ENCODE data around the gene TEX101.
"Not testable (repeated sequence)": the region's sequence is repeated elsewhere in the genome, so short reads cannot be mapped to it uniquely, and the experiment has no call there.

Gene TEX101

GRCh38 chr19:43416951-43417623, 2.4 kb downstream of the TEX101 start:
- no peak for DNase-seq (ENCODE audit: low read depth in 2 of 3, low spot score in 1 of 3)

DNA sequence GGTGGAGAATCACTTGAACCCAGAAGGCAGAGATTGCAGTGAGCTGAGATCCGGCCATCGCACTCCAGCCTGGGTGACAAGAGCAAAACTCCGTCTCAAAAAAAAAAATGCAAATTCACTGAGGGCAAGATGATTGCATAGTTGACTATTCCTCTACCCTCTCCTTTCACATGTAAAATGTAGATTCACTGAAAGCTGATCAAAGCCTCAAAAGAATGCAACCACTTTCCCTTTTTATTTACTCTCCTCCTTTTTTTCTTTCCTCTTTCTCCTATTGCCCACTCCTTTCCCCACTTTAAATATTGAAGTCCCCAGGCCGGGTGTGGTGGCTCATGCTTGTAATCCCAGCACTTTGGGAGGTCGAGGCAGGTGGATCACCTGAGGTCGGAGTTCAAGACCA, 6.3 kb downstream of the TEX101 start:
- DNase-seq (ENCODE audit: low read depth in 2 of 3, low spot score in 1 of 3), result no peak

DNA sequence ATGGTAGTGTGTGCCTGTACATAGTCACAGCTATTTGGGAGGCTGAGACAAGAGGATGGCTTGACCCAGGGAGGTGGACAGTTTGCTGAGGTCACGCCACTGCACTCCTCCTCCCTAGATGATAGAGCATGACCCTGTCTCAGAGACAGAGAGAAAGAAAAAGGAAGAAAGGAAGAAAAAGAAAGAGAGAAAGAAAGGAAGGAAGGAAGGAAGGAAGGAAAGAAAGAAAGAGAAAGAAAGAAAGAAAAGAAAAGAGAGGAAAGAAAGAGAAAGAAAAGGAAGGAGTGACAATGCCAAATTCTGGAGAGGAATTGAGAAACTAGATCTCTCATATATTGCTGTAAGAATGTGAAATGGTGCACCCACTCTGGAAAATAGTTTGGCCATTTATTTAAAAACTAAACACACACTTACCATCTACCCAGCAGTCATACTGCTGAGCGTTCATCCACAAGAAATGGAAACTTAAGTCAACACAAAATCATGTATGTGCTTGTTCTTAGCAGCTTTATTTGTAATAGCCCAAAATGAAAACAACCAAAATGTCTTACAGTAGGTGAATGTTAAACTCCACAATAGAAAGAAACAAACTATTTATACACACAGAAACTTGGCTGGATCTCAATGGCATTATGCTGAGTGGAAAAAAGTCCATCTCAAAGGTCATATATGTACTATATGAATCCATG, 7.5 kb downstream of the TEX101 start:
- no peak for DNase-seq (ENCODE audit: low read depth in 2 of 3, low spot score in 1 of 3)

- DNase-seq (ENCODE audit: low read depth in 2 of 3, low spot score in 1 of 3), result no peak
Observed at GRCh38 chr19:43422689-43423066, 8.0 kb downstream of the TEX101 start.

- DNase-seq (ENCODE audit: low read depth in 2 of 3, low spot score in 1 of 3), result no peak
Observed at GRCh38 chr19:43423779-43424178, 9.1 kb downstream of the TEX101 start.

DNA sequence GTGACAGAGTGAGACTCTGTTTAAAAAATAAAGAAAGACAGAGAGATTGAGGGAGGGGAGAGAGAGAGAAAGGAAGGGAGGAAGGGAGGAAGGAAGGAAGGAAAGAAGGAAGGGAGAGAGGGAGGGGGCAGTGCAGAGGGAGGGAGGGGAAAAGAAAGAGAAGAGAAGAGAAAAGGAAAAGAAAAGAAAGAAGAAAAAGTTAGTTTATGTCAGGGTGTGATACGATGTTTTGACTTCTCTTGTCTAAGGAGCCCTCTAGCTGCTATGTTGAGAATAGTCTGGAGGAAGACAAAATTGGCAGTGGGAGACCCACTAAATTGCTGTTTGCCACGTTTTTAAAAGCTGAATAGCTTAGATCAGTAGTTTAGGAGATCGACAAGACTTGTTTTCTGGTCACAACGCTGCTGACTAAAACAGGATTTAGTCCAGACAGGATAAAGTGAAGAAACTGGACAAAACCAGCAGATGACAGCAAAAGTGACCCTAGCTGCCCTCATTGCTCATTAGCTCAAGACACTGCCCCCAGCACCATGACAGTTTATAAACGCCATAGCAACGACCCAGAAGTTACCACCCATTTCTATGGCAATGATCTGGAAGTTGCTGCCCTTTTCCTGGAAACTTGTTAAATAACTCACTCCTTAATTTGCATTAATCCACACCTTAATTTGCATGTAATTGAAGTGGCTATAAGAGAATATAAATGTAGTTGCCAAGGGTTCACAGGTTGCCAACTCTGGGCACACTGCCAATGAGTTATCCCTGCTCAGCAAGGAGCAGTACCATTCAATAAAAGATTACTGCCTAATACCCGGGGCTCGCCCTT, 11.1 kb downstream of the TEX101 start:
- DNase-seq (ENCODE audit: low read depth in 2 of 3, low spot score in 1 of 3), result no peak

DNA sequence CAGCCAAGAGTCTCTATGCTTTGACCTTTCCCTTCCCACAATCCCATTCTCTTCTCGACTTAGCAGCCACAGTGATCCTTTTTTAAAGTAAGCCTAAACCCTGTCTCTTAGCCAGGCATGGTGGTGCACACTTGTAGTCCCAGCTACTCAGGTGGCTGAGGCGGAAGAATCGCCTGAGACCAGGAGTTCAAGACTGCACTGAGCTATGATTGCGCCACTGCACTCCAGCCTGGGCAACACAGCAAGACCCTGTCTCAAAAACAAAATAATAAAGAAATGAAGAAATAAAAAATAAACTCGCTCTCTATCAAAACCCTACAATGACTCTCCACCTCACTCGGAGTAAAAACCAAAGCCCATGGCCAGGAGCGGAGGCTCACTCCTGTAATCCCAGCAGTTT, 14.7 kb downstream of the TEX101 start:
- DNase-seq (ENCODE audit: low read depth in 2 of 3, low spot score in 1 of 3), result no peak

GRCh38 chr19:43430142-43430710, 15.5 kb downstream of the TEX101 start:
- no peak for DNase-seq (ENCODE audit: low read depth in 2 of 3, low spot score in 1 of 3)

DNA sequence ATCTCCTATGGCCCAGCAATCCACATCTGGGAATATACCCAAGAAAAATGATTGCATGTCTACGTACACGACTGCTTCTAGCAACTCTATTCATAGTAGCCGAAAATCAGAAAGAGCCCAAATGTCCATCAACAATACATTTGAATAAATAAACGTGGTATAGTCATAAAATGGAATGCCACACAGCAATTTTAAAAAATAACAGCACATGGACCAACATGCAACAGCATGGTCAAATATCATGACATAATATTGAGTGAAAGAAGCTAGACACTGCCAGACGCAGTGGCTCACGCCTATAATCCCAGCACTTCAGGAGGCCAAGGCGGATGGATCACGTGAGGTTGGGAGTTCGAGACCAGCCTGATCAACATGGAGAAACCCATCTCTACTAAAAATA, 16.3 kb downstream of the TEX101 start:
- no peak for DNase-seq (ENCODE audit: low read depth in 2 of 3, low spot score in 1 of 3)

DNA sequence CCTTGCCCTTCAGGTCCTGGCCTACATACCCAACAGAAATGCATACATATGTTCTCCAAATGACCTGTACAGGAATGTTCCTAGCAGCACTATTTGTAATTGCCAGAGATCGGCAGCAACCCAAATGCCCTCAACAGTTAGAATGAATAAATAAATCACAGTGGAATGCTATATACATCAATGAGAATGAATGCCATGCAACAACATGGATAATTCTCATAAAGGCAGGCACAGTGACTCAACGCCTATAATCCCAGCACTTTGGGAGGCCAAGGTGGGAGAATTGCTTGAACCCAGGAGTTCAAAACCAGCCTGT, 18.6 kb downstream of the TEX101 start:
- no peak for DNase-seq (ENCODE audit: low read depth in 2 of 3, low spot score in 1 of 3)

DNA sequence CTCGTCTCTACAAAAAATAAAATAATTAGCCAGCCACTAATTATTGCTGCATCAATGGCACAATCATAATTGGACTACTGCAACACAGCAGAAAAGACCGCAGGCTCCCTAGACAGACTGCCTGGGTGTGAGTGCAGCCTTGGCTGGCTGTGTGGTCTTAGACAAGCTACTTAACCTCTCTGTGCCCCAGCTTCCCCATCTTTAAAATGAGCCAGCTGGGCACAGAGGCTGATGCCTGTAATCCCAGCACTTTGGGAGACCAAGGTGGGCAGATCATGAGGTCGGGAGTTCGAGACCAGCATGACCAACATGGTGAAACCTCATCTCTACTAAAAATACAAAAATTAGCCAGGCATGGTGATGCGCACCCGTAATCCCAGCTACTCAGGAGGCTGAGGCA, 19.0 kb downstream of the TEX101 start:
- no peak for DNase-seq (ENCODE audit: low read depth in 2 of 3, low spot score in 1 of 3)

DNA sequence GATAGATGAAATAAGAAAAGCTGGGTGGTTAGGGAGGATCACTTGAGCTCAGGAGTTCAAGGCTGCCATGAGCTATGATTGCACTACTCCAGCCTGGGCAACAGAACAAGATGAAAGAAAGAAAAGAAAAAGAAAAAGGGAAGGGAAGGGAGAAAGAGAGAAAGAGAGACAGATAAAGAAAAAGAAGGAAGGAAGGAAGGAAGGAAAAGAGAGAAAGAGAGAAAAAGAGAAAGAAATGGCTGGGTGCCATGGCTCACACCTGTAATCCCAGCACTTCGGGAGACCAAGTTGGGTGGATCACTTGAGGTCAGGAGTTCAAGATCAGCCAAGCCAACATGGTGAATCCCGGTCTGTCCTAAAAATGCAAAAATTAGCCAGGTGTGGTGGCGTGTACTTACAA, 21.1 kb downstream of the TEX101 start:
- no peak for DNase-seq (ENCODE audit: low read depth in 2 of 3, low spot score in 1 of 3)

DNA sequence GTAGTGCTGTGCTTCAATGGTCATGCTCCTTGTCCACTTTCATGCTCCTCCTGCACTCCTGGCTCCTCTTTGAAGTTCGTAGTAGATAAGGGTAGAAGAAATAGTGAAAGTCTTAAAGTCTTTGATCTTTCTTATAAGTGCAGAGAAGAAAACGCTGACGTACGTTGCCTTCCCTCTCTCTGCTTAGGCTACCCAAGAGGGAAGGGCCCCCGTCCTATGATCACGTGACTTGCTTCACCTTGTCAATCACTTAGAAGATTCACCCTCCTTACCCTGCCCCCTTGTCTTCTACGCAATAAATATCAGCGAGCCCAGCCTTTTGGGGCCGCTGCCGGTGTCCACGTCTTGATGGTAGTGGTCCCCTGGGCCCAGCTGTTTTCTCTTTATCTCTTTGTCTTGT, 22.6 kb downstream of the TEX101 start:
- DNase-seq (ENCODE audit: low read depth in 2 of 3, low spot score in 1 of 3), result not testable (repeated sequence)

GRCh38 chr19:43437712-43438111, 23.0 kb downstream of the TEX101 start:
- DNase-seq (ENCODE audit: low read depth in 2 of 3, low spot score in 1 of 3), result no peak

- no peak for DNase-seq (ENCODE audit: low read depth in 2 of 3, low spot score in 1 of 3)
Observed at GRCh38 chr19:43438291-43439031, 23.8 kb downstream of the TEX101 start.

GRCh38 chr19:43439032-43439708, 24.5 kb downstream of the TEX101 start:
- DNase-seq (ENCODE audit: low read depth in 2 of 3, low spot score in 1 of 3), result no peak

DNA sequence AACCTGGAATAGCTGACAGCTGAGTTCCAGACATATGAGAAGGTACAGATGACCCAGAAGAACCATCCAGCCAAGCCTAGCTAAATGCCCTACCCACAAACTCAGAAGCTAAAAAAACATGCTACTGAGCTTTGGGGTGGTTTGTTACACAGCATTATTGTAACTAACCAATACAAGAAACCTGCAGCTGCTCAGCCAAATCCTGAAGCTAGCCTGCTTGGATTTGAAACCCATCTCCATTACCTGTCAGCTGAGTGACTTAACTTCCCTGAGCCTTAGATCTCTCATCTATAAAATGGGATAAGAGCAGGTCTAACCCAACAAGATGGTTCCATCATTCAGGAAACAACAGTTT, 25.0 kb downstream of the TEX101 start:
- DNase-seq (ENCODE audit: low read depth in 2 of 3, low spot score in 1 of 3), result no peak

DNA sequence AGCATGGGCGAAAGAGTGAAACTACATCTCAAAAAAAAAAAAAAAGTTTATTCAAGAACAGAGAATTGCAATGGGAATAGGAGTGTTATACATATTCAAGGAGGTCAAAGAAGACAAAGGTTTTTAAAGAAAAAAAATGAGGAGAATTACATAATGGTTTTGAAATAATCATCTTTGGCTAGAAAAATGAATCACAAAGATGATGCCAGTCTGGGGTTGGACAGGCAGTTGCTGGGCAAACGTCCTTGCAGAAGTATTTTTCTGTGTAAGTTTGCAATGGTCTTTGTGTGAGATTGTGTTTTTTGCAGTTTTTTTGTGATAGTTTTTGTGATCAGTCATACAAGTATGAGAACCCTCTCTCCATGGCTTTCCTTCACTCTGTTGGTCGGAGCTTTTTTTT, 27.0 kb downstream of the TEX101 start:
- DNase-seq (ENCODE audit: low read depth in 2 of 3, low spot score in 1 of 3), result no peak

DNA sequence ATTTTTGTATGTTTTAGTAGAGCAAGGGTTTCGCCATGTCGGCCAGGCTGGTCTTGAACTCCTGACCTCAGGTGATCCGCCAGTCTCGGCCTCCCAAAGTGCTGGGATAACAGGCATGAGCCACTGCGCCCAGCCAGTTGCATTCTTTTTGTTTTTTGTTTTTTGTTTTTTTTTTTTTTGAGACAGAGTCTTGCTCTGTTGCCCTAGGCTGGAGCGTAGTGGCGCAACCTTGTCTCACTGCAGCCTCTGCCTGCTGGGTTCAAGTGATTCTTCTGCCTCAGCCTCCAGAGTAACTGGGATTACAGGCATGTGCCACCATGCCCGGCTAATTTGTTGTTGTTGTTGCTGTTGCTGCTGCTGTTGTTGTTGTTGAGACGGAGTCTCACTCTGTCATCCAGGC, 29.4 kb downstream of the TEX101 start:
- DNase-seq (ENCODE audit: low read depth in 2 of 3, low spot score in 1 of 3), result not testable (repeated sequence)

GRCh38 chr19:43444531-43445287, 30.0 kb downstream of the TEX101 start:
- no peak for DNase-seq (ENCODE audit: low read depth in 2 of 3, low spot score in 1 of 3)
